ENCODE results near the gene BDKRB2. TPM values are rescaled to one million over a fixed set of nuclear protein-coding genes. Genes with fewer than 3 reads are reported as not detected.

The BDKRB2 gene
- total RNA-seq, 1 experiment from 2014 or later = 0.49 TPM

GRCh38 chr14:96246539-96246847, 41.9 kb downstream of the BDKRB2 start:
- H3K4me2 ChIP-seq (ENCODE audit: low read length) = no peak overlapping the region
- BruUV-seq (replicated peaks) = no TSS peak
- no peak overlapping the region for H2AFZ ChIP-seq (ENCODE audit: low read depth, low read length, poor library complexity, severe bottlenecking)
- no peaks in the 10 kb centered on the region for H3K4me1 ChIP-seq (ENCODE audit: control insufficient read depth in 1 of 2, insufficient read depth in 2 of 2, low read length in 2 of 2)
- ATAC-seq (no peak), DNase-seq (ENCODE audit: low read depth, low spot score) (no peak)
- TF ChIP-seq SRF (IDR thresholded peaks at IDR 0.05; ENCODE audit: low read depth) (no peak), POLR2AphosphoS5 (IDR thresholded peaks at IDR 0.05; ENCODE audit: low read depth, low read length) (no peak), SP1 (IDR thresholded peaks at IDR 0.05; ENCODE audit: low read depth) (no peak), CTCF (IDR thresholded peaks at IDR 0.05 in 2 of 3, conservative IDR thresholded peaks at IDR 0.05 in 1 of 3; ENCODE audit: borderline replicate concordance in 1 of 3, insufficient read depth in 1 of 3, low read depth in 2 of 3, low read length in 2 of 3) (no peak)
- no peak overlapping the region for H3K27ac ChIP-seq (ENCODE audit: low read depth, low read length)
- H3K4me3 ChIP-seq (replicated peaks in 1 of 2; ENCODE audit: low read depth in 1 of 2, low read length in 2 of 2) = no peak overlapping the region
- POLR2A ChIA-PET = no interaction called here
- CTCF ChIA-PET = no interaction called here
- RAD21 ChIA-PET (ENCODE audit: low non-redundant PET in 1 of 2, low total read pairs in 2 of 2, uncharacterized antibody in 2 of 2, unreplicated experiment in 2 of 2) = no interaction called here
- H3K27me3 ChIP-seq (ENCODE audit: insufficient read depth, low read length) = no peaks in the 10 kb centered on the region
- H4K20me1 ChIP-seq (ENCODE audit: insufficient read depth) = no peaks in the 10 kb centered on the region
- H3K79me2 ChIP-seq (ENCODE audit: insufficient read depth, low read length) = no peaks in the 10 kb centered on the region
- no peak overlapping the region for H3K9ac ChIP-seq (ENCODE audit: low read length)
- no peaks in the 10 kb centered on the region for H3K9me2 ChIP-seq (ENCODE audit: insufficient read depth)
- no peaks in the 10 kb centered on the region for H3K36me3 ChIP-seq (ENCODE audit: control insufficient read depth in 1 of 2, insufficient read depth in 2 of 2, low read length in 2 of 2)
- no peaks in the 10 kb centered on the region for H3K9me3 ChIP-seq (ENCODE audit: control insufficient read depth in 1 of 2, insufficient read depth in 1 of 2, low read depth in 1 of 2, low read length in 2 of 2)
- intact Hi-C loops (cut with micrococcal nuclease) = no loop called here

- Histone ChIP-seq H3K27me3 (ENCODE audit: insufficient read depth, low read length) (no peaks in the 10 kb centered on the region), H3K4me2 (ENCODE audit: low read length) (no peak overlapping the region), H3K4me1 (ENCODE audit: control insufficient read depth in 1 of 2, insufficient read depth in 2 of 2, low read length in 2 of 2) (no peaks in the 10 kb centered on the region), H3K79me2 (ENCODE audit: insufficient read depth, low read length) (no peaks in the 10 kb centered on the region), H3K9me2 (ENCODE audit: insufficient read depth) (no peaks in the 10 kb centered on the region), H2AFZ (ENCODE audit: low read depth, low read length, poor library complexity, severe bottlenecking) (no peak overlapping the region), H3K9ac (ENCODE audit: low read length) (no peak overlapping the region), H3K27ac (ENCODE audit: low read depth, low read length) (no peak overlapping the region), H3K4me3 (replicated peaks in 1 of 2; ENCODE audit: low read depth in 1 of 2, low read length in 2 of 2) (no peak overlapping the region), H4K20me1 (ENCODE audit: insufficient read depth) (no peaks in the 10 kb centered on the region), H3K9me3 (ENCODE audit: control insufficient read depth in 1 of 2, insufficient read depth in 1 of 2, low read depth in 1 of 2, low read length in 2 of 2) (no peaks in the 10 kb centered on the region), H3K36me3 (ENCODE audit: control insufficient read depth in 1 of 2, insufficient read depth in 2 of 2, low read length in 2 of 2) (no peaks in the 10 kb centered on the region)
- intact Hi-C loops (cut with micrococcal nuclease) = no loop called here
- ChIA-PET RAD21 (ENCODE audit: low non-redundant PET in 1 of 2, low total read pairs in 2 of 2, uncharacterized antibody in 2 of 2, unreplicated experiment in 2 of 2) (no interaction called here), CTCF (no interaction called here), POLR2A (no interaction called here)
- TF ChIP-seq ZBTB33 (IDR thresholded peaks at IDR 0.05; ENCODE audit: extremely low read depth, insufficient replicate concordance, low read length) (no peak), RAD21 (IDR thresholded peaks at IDR 0.05; ENCODE audit: low read depth) (no peak), CEBPB (IDR thresholded peaks at IDR 0.05; ENCODE audit: low read depth) (no peak), SP1 (IDR thresholded peaks at IDR 0.05; ENCODE audit: low read depth) (no peak), TCF7L2 (IDR thresholded peaks at IDR 0.05; ENCODE audit: borderline replicate concordance, extremely low read depth, insufficient read depth, insufficient read length) (no peak), POLR2A (IDR thresholded peaks at IDR 0.05; ENCODE audit: borderline replicate concordance, extremely low read depth, insufficient read depth, insufficient read length) (no peak), ZFX (IDR thresholded peaks at IDR 0.05) (no peak), SIN3A (IDR thresholded peaks at IDR 0.05; ENCODE audit: low read depth) (no peak)
- ATAC-seq (no peak), DNase-seq (ENCODE audit: low read depth, low spot score) (no peak)
- no TSS peak for BruUV-seq (replicated peaks)
Measured at GRCh38 chr14:96247031-96247430, 42.4 kb downstream of the BDKRB2 start.

All from HCT116 (cell line).